Right lobe of liver (tissue), 6 donors: ENCODE measurements around the gene FAAP20. TPM values are rescaled to one million over a fixed set of nuclear protein-coding genes. Genes with fewer than 3 reads are reported as not detected.

Experiments
- ATAC-seq, 4 donors: fragments of 200-7000 bp; cut with Tn5 transposase; one replicate each; pipeline ENCODE4 v1.9.1; 2020; ENCODE audit warnings: mild to moderate bottlenecking in 4 of 4, moderate library complexity in 4 of 4
- DNase-seq, 3 donors: peaks; one replicate each; pipeline ENCODE4 v3.0.0-alpha.2; 2020
- H3K27ac ChIP-seq, 3 donors: fragments of 200-600 bp; one replicate each; pipeline ENCODE4 v1.8.0; 2022
- H3K27me3 ChIP-seq, 2 donors: fragments of 200-600 bp; one replicate each; pipeline ENCODE4 v1.8.0; 2022
- H3K36me3 ChIP-seq, 4 donors: fragments of 200-600 bp; sonication (generic) in 1 of 4; one replicate each; pipeline versions ENCODE4 v1.5.1 to v1.8.0; 2017 to 2022; ENCODE audit warnings: control low read depth in 1 of 4
- H3K4me1 ChIP-seq, 4 donors: fragments of 200-600 bp; sonication (generic) in 1 of 4; one replicate each; pipeline versions ENCODE4 v1.5.1 to v1.8.0; 2017 to 2022; ENCODE audit warnings: control low read depth in 1 of 4
- H3K4me3 ChIP-seq, 3 donors: fragments of 200-600 bp; one replicate each; pipeline ENCODE4 v1.8.0; 2022
- H3K9me3 ChIP-seq, 4 donors: fragments of 200-600 bp; sonication (generic) in 1 of 4; one replicate each; pipeline versions ENCODE4 v1.5.1 to v1.8.0; 2017 to 2022; ENCODE audit warnings: control low read depth in 1 of 4
- CTCF ChIP-seq, 4 donors: fragments of 200-600 bp in 3 of 4; fragments of 450-650 bp in 1 of 4; IDR thresholded peaks; one replicate each; pipeline versions ENCODE4 v1.5.1 to v1.8.0; 2016 to 2022; ENCODE audit warnings: antibody characterized with exemption in 4 of 4, mild to moderate bottlenecking in 2 of 4
- POLR2A ChIP-seq: fragments of 450-650 bp; IDR thresholded peaks from one replicate; pipeline ENCODE4 v1.6.1; 2017; ENCODE audit warnings: antibody characterized with exemption, mild to moderate bottlenecking
- WGBS: methylation state at CpG from one replicate; pipeline ENCODE4 v1.1.6; 2018; ENCODE audit warnings: low coverage, low lambda C conversion rate; ENCODE audit not compliant: insufficient coverage; ENCODE audit errors: missing lambda C conversion rate; 5-methylcytosine and 5-hydroxymethylcytosine counted together
- intact Hi-C, 2 donors: fragments of 100-400 bp; cut with DNase I; formaldehyde crosslinking; loops; one replicate each; pipeline versions ENCODE4 v1.11.2 to v1.14.1; 2022
- total RNA-seq, 6 experiments: library from RNA; depleted of rRNA in 2 of 6; stranded (reverse); fragments of >200 nt in 2 of 6; fragmentation: NEBNext Ultra II Directional in 3 of 6; extraction: Animal tissue kit (Norgen Biotek cat#: 25700) in 3 of 6; gene quantifications; one replicate each; pipeline versions ENCODE4 v1.1.0 to v1.2.4, GENCODE V29; 2016 to 2023
- donor health status: DM: no; HTN: yes; CAD: no.
- donor health status: DM: no; HTN: no; CAD: no.
- donor health status: DM: no; HTN: no; CAD: no.
- donor health status: DM: no; HTN: yes; CAD: no.
- donor health status: DM: no; HTN: yes; CAD: no.

The FAAP20 gene
- total RNA-seq, 6 experiments from 2014 or later = 18.9 to 26.0 (median 24.4) TPM

GRCh38 chr1:2198571-2198970 is 4.0 kb upstream of the FAAP20 start:
- Histone ChIP-seq H3K36me3 (no peaks in the 10 kb centered on the region), H3K9me3 (no peaks in the 10 kb centered on the region), H3K27ac (peak overlapping the region; percentile 36 to 79 (median 53)), H3K4me1 (peaks cover 0 to 8% (median 4%) of the 10 kb centered on the region in 4 donors), H3K4me3 (no peak overlapping the region), H3K27me3 (no peaks in the 10 kb centered on the region)
- DNase-seq (peak in 1 of 3 donors; percentile 72), ATAC-seq (no peak)
- WGBS = no CpG with 5 or more reads among the region's 11 CpGs
- intact Hi-C loops = loop anchor here (5.0 kb wide), 3 partner anchors 34 to 184 kb away; no protein-coding TSS in a partner anchor
- no peak for TF ChIP-seq POLR2A
- TF ChIP-seq CTCF (IDR thresholded peaks at IDR 0.05) = no peak

GRCh38 chr1:2197707-2198165 is 3.2 kb upstream of the FAAP20 start:
- TF ChIP-seq POLR2A = no peak
- no peak for DNase-seq

GRCh38 chr1:2196901-2197638 is 2.5 kb upstream of the FAAP20 start:
- intact Hi-C loops = loop anchor here (5.0 kb wide), 3 partner anchors 35 to 185 kb away; no protein-coding TSS in a partner anchor

More at GRCh38 chr1:2197707-2198165, 3.2 kb upstream of the FAAP20 start:
- WGBS = 75% methylated on average over 7 of the region's 10 CpGs
- Histone ChIP-seq H3K27ac (no peak overlapping the region), H3K4me1 (peaks cover 0 to 10% (median 6%) of the 10 kb centered on the region in 4 donors), H3K9me3 (no peaks in the 10 kb centered on the region), H3K4me3 (no peak overlapping the region), H3K27me3 (no peaks in the 10 kb centered on the region), H3K36me3 (no peaks in the 10 kb centered on the region)
- intact Hi-C loops = loop anchor here (5.0 kb wide), 3 partner anchors 35 to 185 kb away; no protein-coding TSS in a partner anchor
- ATAC-seq = no peak

GRCh38 chr1:2195785-2196184 is 1.2 kb upstream of the FAAP20 start:
- peak overlapping the region; percentile 72 to 89 (median 82) for H3K27ac ChIP-seq
- H3K27me3 ChIP-seq = no peaks in the 10 kb centered on the region
- peaks cover 0 to 20% (median 9%) of the 10 kb centered on the region in 4 donors for H3K4me1 ChIP-seq
- 60% methylated on average over 1 of the region's 11 CpGs for WGBS
- DNase-seq (no peak), ATAC-seq (no peak)
- no peaks in the 10 kb centered on the region for H3K36me3 ChIP-seq
- no peak for TF ChIP-seq CTCF (IDR thresholded peaks at IDR 0.05)
- TF ChIP-seq POLR2A = no peak
- intact Hi-C loops = loop anchor here (2.0 to 5.0 kb wide), 4 partner anchors 37 to 187 kb away; no protein-coding TSS in a partner anchor
- H3K4me3 ChIP-seq = no peak overlapping the region
- no peaks in the 10 kb centered on the region for H3K9me3 ChIP-seq

More at GRCh38 chr1:2196901-2197638, 2.5 kb upstream of the FAAP20 start:
- Histone ChIP-seq H3K4me1 (peaks cover 0 to 10% (median 6%) of the 10 kb centered on the region in 4 donors), H3K27ac (no peak overlapping the region), H3K27me3 (no peaks in the 10 kb centered on the region), H3K36me3 (no peaks in the 10 kb centered on the region), H3K9me3 (no peaks in the 10 kb centered on the region), H3K4me3 (no peak overlapping the region)
- no peak for DNase-seq
- ATAC-seq = no peak
- no peak for TF ChIP-seq CTCF (IDR thresholded peaks at IDR 0.05)
- no peak for TF ChIP-seq POLR2A
- WGBS = no CpG with 5 or more reads among the region's 17 CpGs
